Colonic mucosa (tissue), 4 donors: Measurements from ENCODE around the gene SOX18. TPM values are rescaled to one million over a fixed set of nuclear protein-coding genes. Genes with fewer than 3 reads are reported as not detected.

Source experiments
- DNase-seq: peaks from one replicate; pipeline ENCODE4 v3.0.0-alpha.2; 2020
- H3K27ac ChIP-seq: fragments of 200-600 bp; one replicate; pipeline ENCODE4 v1.8.0; 2021
- H3K27me3 ChIP-seq: fragments of 200-600 bp; one replicate; pipeline ENCODE4 v1.8.0; 2021
- H3K36me3 ChIP-seq: fragments of 200-600 bp; one replicate; pipeline ENCODE4 v1.8.0; 2021
- H3K4me1 ChIP-seq: fragments of 200-600 bp; one replicate; pipeline ENCODE4 v1.8.0; 2021; ENCODE audit warnings: mild to moderate bottlenecking
- H3K4me3 ChIP-seq: fragments of 200-600 bp; one replicate; pipeline ENCODE4 v1.8.0; 2021
- H3K9ac ChIP-seq, 2 donors: one replicate each; pipeline ENCODE4 v1.7.0; 2013; ENCODE audit warnings: control low read depth in 2 of 2, low read depth in 2 of 2, low read length in 2 of 2
- H3K9me3 ChIP-seq: fragments of 200-600 bp; one replicate; pipeline ENCODE4 v1.8.0; 2021
- intact Hi-C: fragments of 100-400 bp; cut with DNase I; formaldehyde crosslinking; loops from one replicate; pipeline ENCODE4 v1.14.1; 2022
- total RNA-seq, 2 donors: library from RNA; stranded (reverse); fragmentation: NEBNext Ultra II Directional in 1 of 2; extraction: Animal tissue kit (Norgen Biotek cat#: 25700) in 1 of 2; gene quantifications; one replicate each; pipeline ENCODE4 v1.2.1, GENCODE V29; 2021
- TF ChIP-seq, protein P1 (sequence below): fragments of 200-600 bp; IDR thresholded peaks from one replicate; pipeline ENCODE4 v1.8.0; 2022; ENCODE audit warnings: antibody characterized with exemption, mild to moderate bottlenecking
- donor health status: healthy.
- donor health status: DM: no; HTN: no; CAD: no.
- donor health status: DM: no; HTN: no; CAD: no.

SOX18 gene
- total RNA-seq, 2 donors from 2014 or later: 8.4 to 26.8 TPM

DNA sequence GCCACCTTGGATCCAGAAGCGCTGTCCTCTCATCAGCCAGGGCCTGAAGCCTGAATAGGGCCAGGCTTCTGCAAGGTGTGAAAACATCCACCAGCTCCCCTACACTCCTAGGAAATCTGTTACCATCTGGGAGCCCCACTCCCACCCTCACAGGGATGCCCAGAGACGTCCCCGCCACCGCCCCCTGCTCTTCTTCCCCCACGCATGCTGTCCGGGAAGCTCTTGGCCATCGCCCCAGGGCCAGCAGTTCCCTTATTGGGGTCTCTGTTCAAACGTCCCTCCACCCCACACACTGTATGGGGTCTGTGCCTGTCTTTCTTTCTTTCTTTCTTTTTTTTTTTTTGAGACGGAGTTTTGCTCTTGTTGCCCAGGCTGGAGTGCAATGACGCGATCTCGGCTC is 26.1 kb upstream of the SOX18 start:
- TF ChIP-seq, protein P1, sequence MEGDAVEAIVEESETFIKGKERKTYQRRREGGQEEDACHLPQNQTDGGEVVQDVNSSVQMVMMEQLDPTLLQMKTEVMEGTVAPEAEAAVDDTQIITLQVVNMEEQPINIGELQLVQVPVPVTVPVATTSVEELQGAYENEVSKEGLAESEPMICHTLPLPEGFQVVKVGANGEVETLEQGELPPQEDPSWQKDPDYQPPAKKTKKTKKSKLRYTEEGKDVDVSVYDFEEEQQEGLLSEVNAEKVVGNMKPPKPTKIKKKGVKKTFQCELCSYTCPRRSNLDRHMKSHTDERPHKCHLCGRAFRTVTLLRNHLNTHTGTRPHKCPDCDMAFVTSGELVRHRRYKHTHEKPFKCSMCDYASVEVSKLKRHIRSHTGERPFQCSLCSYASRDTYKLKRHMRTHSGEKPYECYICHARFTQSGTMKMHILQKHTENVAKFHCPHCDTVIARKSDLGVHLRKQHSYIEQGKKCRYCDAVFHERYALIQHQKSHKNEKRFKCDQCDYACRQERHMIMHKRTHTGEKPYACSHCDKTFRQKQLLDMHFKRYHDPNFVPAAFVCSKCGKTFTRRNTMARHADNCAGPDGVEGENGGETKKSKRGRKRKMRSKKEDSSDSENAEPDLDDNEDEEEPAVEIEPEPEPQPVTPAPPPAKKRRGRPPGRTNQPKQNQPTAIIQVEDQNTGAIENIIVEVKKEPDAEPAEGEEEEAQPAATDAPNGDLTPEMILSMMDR: no peak
- Histone ChIP-seq H3K36me3 (no peaks in the 10 kb centered on the region), H3K4me1 (no peaks in the 10 kb centered on the region), H3K4me3 (no peak overlapping the region), H3K27ac (no peak overlapping the region), H3K9me3 (no peaks in the 10 kb centered on the region), H3K27me3 (no peaks in the 10 kb centered on the region), H3K9ac (no peak overlapping the region)
- no peak for DNase-seq
- intact Hi-C loops: no loop called here

DNA sequence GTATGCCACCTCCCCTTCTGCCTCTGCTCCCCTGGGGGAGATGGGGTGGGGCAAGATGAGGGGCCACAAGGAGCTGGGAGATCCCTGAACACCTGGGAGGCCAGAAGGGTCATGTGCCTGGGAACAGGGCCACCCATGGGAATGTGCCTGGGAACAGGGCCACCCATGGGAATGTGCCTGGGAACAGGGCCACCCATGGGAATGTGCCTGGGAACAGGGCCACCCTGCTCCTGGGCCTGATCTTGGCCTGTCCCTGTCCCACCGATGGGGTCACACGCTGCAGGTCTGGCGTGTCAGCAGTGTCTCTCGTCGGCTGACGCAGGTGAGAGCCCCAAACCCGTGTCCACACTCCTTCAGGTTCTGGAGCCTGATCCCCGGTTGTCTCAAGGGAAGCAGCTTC is 25.5 kb upstream of the SOX18 start:
- Histone ChIP-seq H3K9ac (no peak overlapping the region), H3K4me1 (no peaks in the 10 kb centered on the region), H3K36me3 (no peaks in the 10 kb centered on the region), H3K4me3 (no peak overlapping the region), H3K27ac (no peak overlapping the region), H3K9me3 (no peaks in the 10 kb centered on the region), H3K27me3 (no peaks in the 10 kb centered on the region)
- intact Hi-C loops: no loop called here
- no peak for DNase-seq
- TF ChIP-seq, protein P1: no peak

- intact Hi-C loops: no loop called here
- Histone ChIP-seq H3K36me3 (no peaks in the 10 kb centered on the region), H3K9ac (no peak overlapping the region), H3K4me1 (no peaks in the 10 kb centered on the region), H3K27ac (no peak overlapping the region), H3K4me3 (no peak overlapping the region), H3K27me3 (no peaks in the 10 kb centered on the region), H3K9me3 (no peaks in the 10 kb centered on the region)
- DNase-seq: no peak
- TF ChIP-seq, protein P1: no peak
Observed at GRCh38 chr20:64074184-64074789, 24.8 kb upstream of the SOX18 start.

- DNase-seq: no peak
- Histone ChIP-seq H3K9me3 (no peaks in the 10 kb centered on the region), H3K36me3 (no peaks in the 10 kb centered on the region), H3K4me3 (no peak overlapping the region), H3K27ac (no peak overlapping the region), H3K4me1 (no peaks in the 10 kb centered on the region), H3K27me3 (no peaks in the 10 kb centered on the region), H3K9ac (no peak overlapping the region)
- TF ChIP-seq, protein P1: no peak
- intact Hi-C loops: no loop called here
Observed at GRCh38 chr20:64073476-64074183, 24.2 kb upstream of the SOX18 start.

- intact Hi-C loops: no loop called here
- no peak overlapping the region for H3K9ac ChIP-seq
- no peak for DNase-seq
- TF ChIP-seq, protein P1: no peak
- no peak overlapping the region for H3K27ac ChIP-seq
- H3K4me1 ChIP-seq: no peaks in the 10 kb centered on the region
- H3K27me3 ChIP-seq: no peaks in the 10 kb centered on the region
- no peaks in the 10 kb centered on the region for H3K36me3 ChIP-seq
- no peaks in the 10 kb centered on the region for H3K9me3 ChIP-seq
- H3K4me3 ChIP-seq: no peak overlapping the region
Observed at GRCh38 chr20:64072498-64073063, 23.1 kb upstream of the SOX18 start.
